A549 treated with RU486 at 1 μM for 4 hours (cell line): ENCODE results near the gene BMAL1. TPM values are rescaled to one million over a fixed set of nuclear protein-coding genes. Genes with fewer than 3 reads are reported as not detected.

Source experiments
- total RNA-seq: library from RNA; stranded (reverse); fragments of 200-300 nt; extraction: Qiagen RNA extraction; gene quantifications from 5 replicates; pipeline ENCODE4 v1.2.3, GENCODE V29; 2022; ENCODE audit warnings: low read depth

Gene BMAL1
- total RNA-seq, result 9.2 to 11.8 TPM (median 11.6 TPM) in 5 replicates

GRCh38 chr11:13277768-13278608, at the start of gene BMAL1:
Gene BMAL1, plus strand, starts transcription at chr11:13277790. Its CDS starts 76,519 bp downstream, at chr11:13354309.

Other genes with a start within 250 kb of the BMAL1 start
- gene BTBD10, start 185.4 kb downstream of the BMAL1 start, total RNA-seq, result 35.5 to 57.7 TPM (median 45.1 TPM) in 5 replicates
- not detected in 5 replicates for gene PTH, start 218.2 kb downstream of the BMAL1 start, total RNA-seq